Fibroblast of the aortic adventitia (primary cell): ENCODE measurements around the gene FBXW8. TPM values are rescaled to one million over a fixed set of nuclear protein-coding genes. Genes with fewer than 3 reads are reported as not detected.

Source experiments
- DNase-seq: peaks from one replicate; pipeline ENCODE4 v3.0.0-alpha.2; 2010; ENCODE audit warnings: low read depth
- H3K4me3 ChIP-seq: 2 replicates; pipeline ENCODE4 v1.5.1; 2011; ENCODE audit warnings: low read depth, mild to moderate bottlenecking, control low read depth, low read length, moderate library complexity
- total RNA-seq: library from RNA; depleted of rRNA; stranded (reverse); fragments of >200 nt; gene quantifications from 2 replicates; pipeline ENCODE4 v1.2.3, GENCODE V29; 2012; ENCODE audit warnings: low replicate concordance
- TF ChIP-seq, protein P1 (sequence below): IDR thresholded peaks from 2 replicates; pipeline ENCODE4 v1.5.1; 2011; ENCODE audit warnings: mild to moderate bottlenecking, low read length, control low read depth, inconsistent platforms; ENCODE audit not compliant: insufficient read depth

FBXW8 gene
- total RNA-seq, 1 donor: 11.2 TPM

DNA sequence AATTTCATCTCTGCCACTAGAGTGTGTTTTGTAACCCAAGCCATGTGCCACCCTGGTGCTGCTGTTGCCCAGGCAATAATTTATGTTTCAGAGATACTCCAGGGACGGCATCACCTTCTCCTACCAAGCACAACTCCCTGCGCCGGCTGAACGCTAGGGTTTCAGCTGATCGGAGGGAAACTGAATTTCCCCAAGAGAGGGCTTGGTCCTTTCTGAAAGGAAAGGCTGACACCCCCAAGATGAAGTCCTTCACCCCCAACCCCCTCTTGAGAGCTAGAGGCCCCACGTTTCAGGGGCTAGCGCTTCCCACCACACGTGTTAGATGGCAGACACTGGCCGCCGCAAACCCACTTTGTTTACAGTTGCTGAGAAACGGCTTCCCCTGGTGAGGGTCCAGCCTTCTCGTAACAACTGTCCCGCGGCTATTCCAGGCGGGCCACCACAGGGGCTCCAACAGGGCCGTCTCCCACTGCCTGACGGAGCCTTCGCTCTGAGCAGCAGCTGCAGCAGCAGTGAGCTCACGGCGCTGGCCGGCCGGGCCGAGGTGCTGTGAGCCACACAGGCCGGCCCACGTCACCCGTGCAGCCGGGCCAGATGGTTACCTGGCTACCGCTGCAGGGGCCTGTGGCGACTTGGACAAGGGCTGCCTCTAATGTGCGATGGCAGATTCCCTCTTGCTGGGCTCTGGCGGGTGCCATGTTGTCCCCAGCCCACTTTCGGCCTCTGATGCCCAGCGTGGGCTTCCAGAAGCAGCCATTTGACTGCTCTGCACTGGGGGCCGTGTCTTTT, 122.0 kb downstream of the FBXW8 start:
- DNase-seq: no peak
- TF ChIP-seq, protein P1, sequence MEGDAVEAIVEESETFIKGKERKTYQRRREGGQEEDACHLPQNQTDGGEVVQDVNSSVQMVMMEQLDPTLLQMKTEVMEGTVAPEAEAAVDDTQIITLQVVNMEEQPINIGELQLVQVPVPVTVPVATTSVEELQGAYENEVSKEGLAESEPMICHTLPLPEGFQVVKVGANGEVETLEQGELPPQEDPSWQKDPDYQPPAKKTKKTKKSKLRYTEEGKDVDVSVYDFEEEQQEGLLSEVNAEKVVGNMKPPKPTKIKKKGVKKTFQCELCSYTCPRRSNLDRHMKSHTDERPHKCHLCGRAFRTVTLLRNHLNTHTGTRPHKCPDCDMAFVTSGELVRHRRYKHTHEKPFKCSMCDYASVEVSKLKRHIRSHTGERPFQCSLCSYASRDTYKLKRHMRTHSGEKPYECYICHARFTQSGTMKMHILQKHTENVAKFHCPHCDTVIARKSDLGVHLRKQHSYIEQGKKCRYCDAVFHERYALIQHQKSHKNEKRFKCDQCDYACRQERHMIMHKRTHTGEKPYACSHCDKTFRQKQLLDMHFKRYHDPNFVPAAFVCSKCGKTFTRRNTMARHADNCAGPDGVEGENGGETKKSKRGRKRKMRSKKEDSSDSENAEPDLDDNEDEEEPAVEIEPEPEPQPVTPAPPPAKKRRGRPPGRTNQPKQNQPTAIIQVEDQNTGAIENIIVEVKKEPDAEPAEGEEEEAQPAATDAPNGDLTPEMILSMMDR: no peak
- H3K4me3 ChIP-seq: no peak overlapping the region

DNA sequence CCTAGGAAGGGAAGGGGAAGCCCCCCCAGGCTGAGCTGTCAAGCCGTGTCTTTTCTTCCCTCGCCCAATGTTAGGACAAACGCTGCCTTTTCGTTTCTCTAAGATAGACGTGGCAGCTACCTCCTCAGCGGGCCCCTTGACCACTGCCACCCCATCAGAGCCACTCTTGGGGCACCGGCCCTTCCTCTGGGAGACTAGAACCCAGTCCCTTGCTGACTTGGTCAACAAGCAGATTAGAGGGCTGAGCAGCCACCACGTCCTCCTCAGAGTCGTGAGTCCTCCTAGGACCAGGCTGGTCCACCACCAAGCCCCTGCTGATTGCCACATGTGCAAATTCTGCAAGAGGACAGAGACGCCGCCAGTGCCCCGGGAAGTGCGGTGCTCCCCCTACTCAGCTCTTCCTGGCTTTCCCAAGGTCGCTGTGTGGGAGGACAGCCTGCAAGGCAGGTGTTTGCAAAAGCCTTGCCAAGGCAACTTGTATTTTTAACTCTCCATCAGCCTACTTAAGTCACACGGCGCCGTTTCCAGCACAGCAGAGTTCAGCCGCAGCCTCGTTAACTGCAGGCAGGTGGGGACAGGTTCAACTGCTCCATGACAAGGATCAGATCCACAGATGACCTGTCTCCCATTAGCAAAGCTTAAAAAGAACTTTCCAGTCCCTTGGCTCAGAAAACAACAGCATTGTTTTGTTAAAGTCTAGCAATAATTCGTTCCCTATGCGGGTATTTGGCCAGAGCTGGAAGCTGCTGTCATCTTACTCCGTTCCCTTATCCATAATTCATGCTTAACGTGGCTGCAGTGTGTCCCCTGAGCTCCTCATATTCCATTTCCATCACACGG, 122.9 kb downstream of the FBXW8 start:
- DNase-seq: no peak
- TF ChIP-seq, protein P1: no peak
- H3K4me3 ChIP-seq: no peak overlapping the region

- DNase-seq: no peak
- TF ChIP-seq, protein P1: no peak
- no peak overlapping the region for H3K4me3 ChIP-seq
These were observed 123.5 kb downstream of the FBXW8 start for GRCh38 chr12:117034249-117034648.

- H3K4me3 ChIP-seq: no peak overlapping the region
- TF ChIP-seq, protein P1: no peak
- DNase-seq: no peak
These were observed 124.0 kb downstream of the FBXW8 start for GRCh38 chr12:117034701-117035151.

DNA sequence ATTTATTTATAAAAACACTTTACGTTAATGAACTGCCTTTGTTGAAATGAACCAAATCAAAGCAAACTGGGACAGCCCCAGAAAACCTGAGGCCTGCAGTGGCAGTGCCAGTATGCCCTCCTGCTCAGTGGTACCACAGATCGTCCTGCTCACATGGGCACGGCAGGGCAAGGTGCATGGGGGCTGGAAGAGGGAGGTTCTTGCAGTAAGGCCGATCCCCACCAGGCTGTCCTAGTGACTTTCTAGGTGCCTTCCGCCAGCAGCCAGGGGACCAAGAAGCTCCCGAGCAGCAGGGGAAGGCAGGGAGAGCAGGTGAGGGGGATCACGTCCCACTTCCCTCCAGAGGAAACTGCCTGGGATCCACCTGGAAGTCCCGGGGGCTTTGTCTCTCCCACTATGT, 124.5 kb downstream of the FBXW8 start:
- TF ChIP-seq, protein P1: no peak
- H3K4me3 ChIP-seq: no peak overlapping the region
- no peak for DNase-seq

DNA sequence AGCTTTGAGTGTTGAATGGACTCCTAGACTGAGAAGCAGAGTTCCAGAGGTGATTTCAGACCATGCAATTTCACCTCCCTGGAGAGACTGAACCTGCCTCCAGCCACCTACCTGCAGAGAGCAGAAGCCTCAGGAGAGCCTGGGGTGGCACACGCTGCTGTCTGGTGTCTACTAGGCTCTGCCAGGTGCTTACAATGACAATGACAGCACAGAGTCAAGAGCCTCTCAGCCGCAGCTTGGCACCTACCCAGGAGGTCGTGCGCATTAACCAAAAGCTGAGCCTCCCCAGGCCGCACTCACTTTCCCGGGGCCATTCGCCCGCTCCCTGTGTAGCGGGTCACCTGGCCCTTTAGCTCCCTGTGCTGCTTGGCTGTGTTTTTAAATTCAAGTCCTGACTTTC, 125.3 kb downstream of the FBXW8 start:
- DNase-seq: no peak
- no peak overlapping the region for H3K4me3 ChIP-seq
- TF ChIP-seq, protein P1: no peak
